Hepatocyte (in vitro differentiated cells): Measurements from ENCODE around the gene DMAC2. TPM values are rescaled to one million over a fixed set of nuclear protein-coding genes. Genes with fewer than 3 reads are reported as not detected.

ENCODE experiments used
- DNase-seq: peaks from one replicate; pipeline ENCODE4 v3.0.0-alpha.2; 2016; ENCODE audit warnings: low spot score
- H2AFZ ChIP-seq: fragments of 200-600 bp; sonication (generic); 2 replicates; pipeline ENCODE4 v1.6.0; 2016; ENCODE audit warnings: antibody characterized with exemption, mild to moderate bottlenecking
- H3K27ac ChIP-seq: fragments of 200-600 bp; sonication (generic); 2 replicates; pipeline ENCODE4 v1.5.1; 2016; ENCODE audit warnings: mild to moderate bottlenecking
- H3K27me3 ChIP-seq: fragments of 200-600 bp; sonication (generic); 2 replicates; pipeline ENCODE4 v1.6.1; 2016
- H3K36me3 ChIP-seq: fragments of 200-600 bp; sonication (generic); replicated peaks from 2 replicates; pipeline ENCODE4 v1.5.1; 2016; ENCODE audit warnings: low read depth; ENCODE audit not compliant: insufficient read depth
- H3K4me1 ChIP-seq: fragments of 200-600 bp; sonication (generic); 2 replicates; pipeline ENCODE4 v1.5.1; 2016; ENCODE audit warnings: mild to moderate bottlenecking, moderate library complexity; ENCODE audit not compliant: insufficient read depth
- H3K4me2 ChIP-seq: fragments of 200-600 bp; sonication (generic); 2 replicates; pipeline ENCODE4 v1.6.0; 2016
- H3K4me3 ChIP-seq: fragments of 200-600 bp; sonication (generic); 2 replicates; pipeline ENCODE4 v1.5.1; 2016; ENCODE audit warnings: mild to moderate bottlenecking
- H3K79me2 ChIP-seq: fragments of 200-600 bp; sonication (generic); 2 replicates; pipeline ENCODE4 v1.6.0; 2017; ENCODE audit warnings: mild to moderate bottlenecking
- H3K9me2 ChIP-seq: fragments of 200-600 bp; sonication (generic); replicated peaks from 2 replicates; pipeline ENCODE4 v1.6.0; 2017; ENCODE audit warnings: mild to moderate bottlenecking; ENCODE audit not compliant: insufficient read depth
- H3K9me3 ChIP-seq: fragments of 200-600 bp; sonication (generic); 2 replicates; pipeline ENCODE4 v1.5.1; 2016; ENCODE audit warnings: low read depth, mild to moderate bottlenecking
- H4K20me1 ChIP-seq: fragments of 200-600 bp; sonication (generic); 2 replicates; pipeline ENCODE4 v1.6.0; 2016; ENCODE audit warnings: mild to moderate bottlenecking; ENCODE audit not compliant: insufficient read depth, poor library complexity, severe bottlenecking
- CTCF ChIP-seq: fragments of 200-600 bp; sonication (generic); IDR thresholded peaks from 2 replicates; pipeline ENCODE4 v1.5.1; 2016; ENCODE audit warnings: antibody characterized with exemption, mild to moderate bottlenecking; ENCODE audit not compliant: poor library complexity
- EZH2 ChIP-seq: fragments of 200-600 bp; sonication (generic); IDR thresholded peaks from 2 replicates; pipeline ENCODE4 v1.6.1; 2016; ENCODE audit warnings: antibody characterized with exemption, mild to moderate bottlenecking, borderline replicate concordance
- EZH2phosphoT487 ChIP-seq: fragments of 200-600 bp; sonication (generic); IDR thresholded peaks from one replicate; pipeline ENCODE4 v1.6.1; 2018; ENCODE audit warnings: antibody characterized with exemption, mild to moderate bottlenecking, low read depth, moderate library complexity; ENCODE audit not compliant: unreplicated experiment, severe bottlenecking
- WGBS: methylation state at CpG from one replicate; pipeline ENCODE4 v1.1.6; 2016; ENCODE audit warnings: low lambda C conversion rate; ENCODE audit errors: missing lambda C conversion rate; 5-methylcytosine and 5-hydroxymethylcytosine counted together
- polyA plus RNA-seq: library from polyadenylated mRNA; unstranded; fragments of >200 nt; fragmentation: Nextera tagmentation; extraction: Ambion mirVana; gene quantifications from 2 replicates; pipeline ENCODE4 v1.2.1, GENCODE V29; 2016
- total RNA-seq: library from RNA; depleted of rRNA; stranded (reverse); fragments of >200 nt; gene quantifications from 2 replicates; pipeline ENCODE4 v1.2.3, GENCODE V29; 2014

DMAC2 gene
- total and polyA plus RNA-seq, 2 experiments from 2014 or later = 54.7 to 66.8 TPM

GRCh38 chr19:41426116-41426841, 13.4 kb downstream of the DMAC2 start:
- Histone ChIP-seq H3K27ac (peak overlapping the region; percentile 97), H4K20me1 (no peaks in the 10 kb centered on the region), H3K4me2 (peak overlapping the region; percentile 96), H3K27me3 (no peaks in the 10 kb centered on the region), H3K79me2 (peaks cover 41% of the 10 kb centered on the region), H3K36me3 (no peaks in the 10 kb centered on the region), H2AFZ (no peak overlapping the region), H3K9me2 (no peaks in the 10 kb centered on the region), H3K9me3 (no peaks in the 10 kb centered on the region), H3K4me3 (peak overlapping the region; percentile 35), H3K4me1 (peaks cover 25% of the 10 kb centered on the region)
- no peak for DNase-seq
- TF ChIP-seq CTCF (no peak), EZH2 (no peak), EZH2phosphoT487 (no peak)
- WGBS = 92% methylated on average over 30 of the region's 36 CpGs

- H3K27ac ChIP-seq = no peak overlapping the region
- H2AFZ ChIP-seq = no peak overlapping the region
- no peak for DNase-seq
- peak overlapping the region; percentile 96 for H3K4me2 ChIP-seq
- H3K27me3 ChIP-seq = no peaks in the 10 kb centered on the region
- 94% methylated on average over 28 of the region's 28 CpGs for WGBS
- H3K36me3 ChIP-seq = no peaks in the 10 kb centered on the region
- H4K20me1 ChIP-seq = no peaks in the 10 kb centered on the region
- TF ChIP-seq EZH2 = no peak
- no peak for TF ChIP-seq CTCF
- no peak for TF ChIP-seq EZH2phosphoT487
- no peaks in the 10 kb centered on the region for H3K9me2 ChIP-seq
- H3K4me1 ChIP-seq = peaks cover 25% of the 10 kb centered on the region
- no peak overlapping the region for H3K4me3 ChIP-seq
- H3K9me3 ChIP-seq = no peaks in the 10 kb centered on the region
- H3K79me2 ChIP-seq = peaks cover 41% of the 10 kb centered on the region
Measured at GRCh38 chr19:41425174-41426115, 14.3 kb downstream of the DMAC2 start.

- H3K27ac ChIP-seq = no peak overlapping the region
- H3K4me1 ChIP-seq = peaks cover 25% of the 10 kb centered on the region
Measured at GRCh38 chr19:41424335-41425173, 15.2 kb downstream of the DMAC2 start.

More at GRCh38 chr19:41424335-41425173, 15.2 kb downstream of the DMAC2 start:
- H3K79me2 ChIP-seq = peaks cover 41% of the 10 kb centered on the region
- no peak overlapping the region for H3K4me2 ChIP-seq
- no peaks in the 10 kb centered on the region for H3K9me3 ChIP-seq
- no peak for DNase-seq
- 91% methylated on average over 19 of the region's 21 CpGs for WGBS
- H4K20me1 ChIP-seq = no peaks in the 10 kb centered on the region
- no peak overlapping the region for H2AFZ ChIP-seq
- no peak overlapping the region for H3K4me3 ChIP-seq
- no peak for TF ChIP-seq EZH2phosphoT487
- TF ChIP-seq CTCF = no peak
- TF ChIP-seq EZH2 = no peak
- no peaks in the 10 kb centered on the region for H3K36me3 ChIP-seq
- H3K9me2 ChIP-seq = no peaks in the 10 kb centered on the region
- H3K27me3 ChIP-seq = no peaks in the 10 kb centered on the region
